ENCODE results near the gene ADGRG3. TPM values are rescaled to one million over a fixed set of nuclear protein-coding genes. Genes with fewer than 3 reads are reported as not detected.
"Not testable (repeated sequence)": the region's sequence is repeated elsewhere in the genome, so short reads cannot be mapped to it uniquely, and the experiment has no call there.

ADGRG3 gene
- total RNA-seq, 3 donors from 2014 or later (not counting 1 experiment from before 2014, with no cell fraction given): 16.6 to 57.3 (median 20.7) TPM

GRCh38 chr16:57669476-57670162 lies 1.5 kb downstream of the ADGRG3 start:
- Mint-ChIP-seq H3K4me1 (peaks cover 32 to 51% of the 10 kb centered on the region in 2 donors), H3K4me3 (peak overlapping the region; percentile 84), H3K27me3 (ENCODE audit: low read depth in 2 of 2) (no peaks in the 10 kb centered on the region), H3K27ac (peak overlapping the region; percentile 97 to 98), H3K9me3 (no peaks in the 10 kb centered on the region), H3K36me3 (peaks cover 7% of the 10 kb centered on the region)
- peaks cover 13% of the 10 kb centered on the region for H3K36me3 ChIP-seq (ENCODE audit: control insufficient read depth, insufficient read depth, low read length)
- ATAC-seq (peak; percentile 18 to 34 (median 23)), DNase-seq (no peak)
- peak overlapping the region; percentile 90 for H3K27ac ChIP-seq (ENCODE audit: low read length)
- no peaks in the 10 kb centered on the region for H3K27me3 ChIP-seq (ENCODE audit: control insufficient read depth, insufficient read depth, low read length)
- intact Hi-C loops (cut with micrococcal nuclease): loop anchor here (5.0 to 10.0 kb wide), 2 partner anchors 143 to 335 kb away; partner anchors contain the start of genes USB1 and ZNF319
- 49% methylated on average over 11 of the region's 12 CpGs for WGBS (ENCODE audit: insufficient coverage)
- no peaks in the 10 kb centered on the region for H3K9me3 ChIP-seq (ENCODE audit: control insufficient read depth, insufficient read depth, low read length)
- H3K4me1 ChIP-seq (ENCODE audit: control insufficient read depth, insufficient read depth, low read length): peaks cover 53% of the 10 kb centered on the region
- no peak for TF ChIP-seq CTCF (IDR thresholded peaks at IDR 0.05)
- H3K4me3 ChIP-seq (ENCODE audit: low read length): no peak overlapping the region

DNA sequence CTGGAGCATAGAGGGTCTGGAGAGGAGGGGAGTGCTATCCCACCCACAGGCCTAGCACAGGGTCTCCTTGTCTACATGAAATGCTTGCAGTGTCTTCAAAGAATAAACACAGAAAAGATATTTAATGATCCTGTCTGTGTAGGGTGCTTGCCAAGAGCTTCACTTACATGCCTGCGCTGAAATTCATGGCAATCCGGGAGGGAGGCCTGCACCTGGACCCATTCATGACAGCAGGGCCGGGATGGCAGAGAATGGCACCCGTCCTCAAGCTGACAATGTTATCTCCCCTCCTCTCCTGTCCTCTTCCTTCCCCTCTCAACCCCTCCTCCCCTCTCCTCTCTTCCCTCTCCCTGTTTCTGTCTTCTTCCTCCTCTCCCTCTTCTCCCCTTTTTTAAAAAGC lies 2.1 kb downstream of the ADGRG3 start:
- no peaks in the 10 kb centered on the region for H3K9me3 Mint-ChIP-seq
- peak overlapping the region; percentile 90 for H3K27ac ChIP-seq (ENCODE audit: low read length)
- no peaks in the 10 kb centered on the region for H3K27me3 ChIP-seq (ENCODE audit: control insufficient read depth, insufficient read depth, low read length)

GRCh38 chr16:57671451-57671850 lies 3.3 kb downstream of the ADGRG3 start:
- H3K27ac ChIP-seq (ENCODE audit: low read length); DNase-seq; H3K27me3 Mint-ChIP-seq (ENCODE audit: low read depth in 2 of 2); ATAC-seq; H3K9me3 Mint-ChIP-seq; intact Hi-C loops (cut with micrococcal nuclease); H3K27me3 ChIP-seq (ENCODE audit: control insufficient read depth, insufficient read depth, low read length); H3K36me3 ChIP-seq (ENCODE audit: control insufficient read depth, insufficient read depth, low read length); H3K36me3 Mint-ChIP-seq; H3K4me3 ChIP-seq (ENCODE audit: low read length); H3K9me3 ChIP-seq (ENCODE audit: control insufficient read depth, insufficient read depth, low read length): not testable (repeated sequence)
- 94% methylated on average over 7 of the region's 7 CpGs for WGBS (ENCODE audit: insufficient coverage)
- H3K27ac Mint-ChIP-seq: peak overlapping the region; percentile 97 to 98
- H3K4me1 Mint-ChIP-seq: peaks cover 25 to 37% of the 10 kb centered on the region in 2 donors
- peaks cover 42% of the 10 kb centered on the region for H3K4me1 ChIP-seq (ENCODE audit: control insufficient read depth, insufficient read depth, low read length)
- peak overlapping the region; percentile 21 for H3K4me3 Mint-ChIP-seq

More for the DNA sequence above, 2.1 kb downstream of the ADGRG3 start:
- peak overlapping the region; percentile 65 for H3K4me3 Mint-ChIP-seq
- Histone ChIP-seq H3K4me1 (ENCODE audit: control insufficient read depth, insufficient read depth, low read length) (peaks cover 51% of the 10 kb centered on the region), H3K36me3 (ENCODE audit: control insufficient read depth, insufficient read depth, low read length) (peaks cover 7% of the 10 kb centered on the region), H3K4me3 (ENCODE audit: low read length) (no peak overlapping the region), H3K9me3 (ENCODE audit: control insufficient read depth, insufficient read depth, low read length) (no peaks in the 10 kb centered on the region)
- intact Hi-C loops (cut with micrococcal nuclease): no loop called here
- peak overlapping the region; percentile 97 to 98 for H3K27ac Mint-ChIP-seq
- WGBS (ENCODE audit: insufficient coverage): 66% methylated on average over 4 of the region's 4 CpGs
- no peaks in the 10 kb centered on the region for H3K27me3 Mint-ChIP-seq (ENCODE audit: low read depth in 2 of 2)
- peaks cover 2% of the 10 kb centered on the region for H3K36me3 Mint-ChIP-seq
- TF ChIP-seq CTCF (IDR thresholded peaks at IDR 0.05): no peak
- DNase-seq: no peak
- no peak for ATAC-seq
- H3K4me1 Mint-ChIP-seq: peaks cover 27 to 45% of the 10 kb centered on the region in 2 donors

- Mint-ChIP-seq H3K27me3 (ENCODE audit: low read depth in 2 of 2) (no peaks in the 10 kb centered on the region), H3K4me1 (peaks cover 25 to 29% of the 10 kb centered on the region in 2 donors), H3K4me3 (no peak overlapping the region), H3K36me3 (no peaks in the 10 kb centered on the region), H3K27ac (peak overlapping the region in 1 of 2 donors; percentile 98), H3K9me3 (no peaks in the 10 kb centered on the region)
- intact Hi-C loops (cut with micrococcal nuclease): no loop called here
- WGBS (ENCODE audit: insufficient coverage): 64% methylated on average over 2 of the region's 3 CpGs
- H3K4me3 ChIP-seq (ENCODE audit: low read length): no peak overlapping the region
- ATAC-seq: no peak
- peaks cover 32% of the 10 kb centered on the region for H3K4me1 ChIP-seq (ENCODE audit: control insufficient read depth, insufficient read depth, low read length)
- DNase-seq: no peak
- no peaks in the 10 kb centered on the region for H3K27me3 ChIP-seq (ENCODE audit: control insufficient read depth, insufficient read depth, low read length)
- H3K9me3 ChIP-seq (ENCODE audit: control insufficient read depth, insufficient read depth, low read length): no peaks in the 10 kb centered on the region
- TF ChIP-seq CTCF (IDR thresholded peaks at IDR 0.05): no peak
- H3K36me3 ChIP-seq (ENCODE audit: control insufficient read depth, insufficient read depth, low read length): no peaks in the 10 kb centered on the region
- no peak overlapping the region for H3K27ac ChIP-seq (ENCODE audit: low read length)
Observed at GRCh38 chr16:57672416-57672815, 4.3 kb downstream of the ADGRG3 start.

All from natural killer cell (primary cell).